Loucy (cell line): ENCODE measurements around the gene SLPI.

Experiments used
- H2AFZ ChIP-seq: fragments of 200-600 bp; sonication (generic); 2 replicates; pipeline ENCODE4 v1.6.0; 2016; ENCODE audit warnings: antibody characterized with exemption, mild to moderate bottlenecking, low read length, moderate library complexity
- H3F3A ChIP-seq: fragments of 200-600 bp; 2 replicates; pipeline ENCODE4 v1.6.0; 2016; ENCODE audit warnings: antibody characterized with exemption, low read depth, mild to moderate bottlenecking
- H3K27me3 ChIP-seq: fragments of 200-600 bp; sonication (generic); 2 replicates; pipeline ENCODE4 v1.6.1; 2014; ENCODE audit warnings: low read length, mild to moderate bottlenecking; ENCODE audit not compliant: insufficient read depth, poor library complexity, severe bottlenecking
- H3K36me3 ChIP-seq: fragments of 200-600 bp; sonication (generic); 2 replicates; pipeline ENCODE4 v1.6.1; 2016; ENCODE audit warnings: low read length; ENCODE audit not compliant: insufficient read depth
- H3K4me1 ChIP-seq: fragments of 200-600 bp; sonication (generic); 2 replicates; pipeline ENCODE4 v1.5.1; 2014; ENCODE audit warnings: low read length, mild to moderate bottlenecking; ENCODE audit not compliant: insufficient read depth, poor library complexity, severe bottlenecking
- H3K4me2 ChIP-seq: fragments of 200-600 bp; sonication (generic); 2 replicates; pipeline ENCODE4 v1.6.0; 2014; ENCODE audit warnings: antibody characterized with exemption, low read length, low read depth, mild to moderate bottlenecking; ENCODE audit not compliant: poor library complexity, severe bottlenecking
- H3K4me3 ChIP-seq: fragments of 200-600 bp; sonication (generic); 2 replicates; pipeline ENCODE4 v1.5.1; 2014; ENCODE audit warnings: low read length, mild to moderate bottlenecking, mixed read lengths; ENCODE audit not compliant: poor library complexity, severe bottlenecking
- H3K79me2 ChIP-seq: fragments of 200-600 bp; sonication (generic); 2 replicates; pipeline ENCODE4 v1.6.1; 2014; ENCODE audit warnings: low read length; ENCODE audit not compliant: insufficient read depth
- H3K9ac ChIP-seq: fragments of 200-600 bp; sonication (generic); 2 replicates; pipeline ENCODE4 v1.6.0; 2014; ENCODE audit warnings: mild to moderate bottlenecking, low read depth, low read length, moderate library complexity; ENCODE audit not compliant: poor library complexity, severe bottlenecking
- H3K9me2 ChIP-seq: fragments of 200-600 bp; sonication (generic); replicated peaks from 2 replicates; pipeline ENCODE4 v1.6.1; 2016; ENCODE audit warnings: low read depth, low read length, mixed read lengths
- H3K9me3 ChIP-seq: fragments of 200-600 bp; sonication (generic); 2 replicates; pipeline ENCODE4 v1.6.1; 2014; ENCODE audit warnings: mild to moderate bottlenecking, antibody characterized with exemption, low read length, low read depth; ENCODE audit not compliant: insufficient read depth
- H4K20me1 ChIP-seq: fragments of 200-600 bp; sonication (generic); 2 replicates; pipeline ENCODE4 v1.6.0; 2014; ENCODE audit warnings: antibody characterized with exemption, low read length, mild to moderate bottlenecking; ENCODE audit not compliant: insufficient read depth, poor library complexity, severe bottlenecking
- EZH2phosphoT487 ChIP-seq: fragments of 200-600 bp; IDR thresholded peaks from 2 replicates; pipeline ENCODE4 v1.6.1; 2018; ENCODE audit warnings: antibody characterized with exemption, mild to moderate bottlenecking, moderate library complexity, borderline replicate concordance
- TF ChIP-seq, protein P1 (sequence below): fragments of 200-600 bp; sonication (generic); conservative IDR thresholded peaks from 2 replicates; pipeline ENCODE4 v1.5.1; 2014; ENCODE audit warnings: mild to moderate bottlenecking, antibody characterized with exemption, low read length

SLPI gene

DNA sequence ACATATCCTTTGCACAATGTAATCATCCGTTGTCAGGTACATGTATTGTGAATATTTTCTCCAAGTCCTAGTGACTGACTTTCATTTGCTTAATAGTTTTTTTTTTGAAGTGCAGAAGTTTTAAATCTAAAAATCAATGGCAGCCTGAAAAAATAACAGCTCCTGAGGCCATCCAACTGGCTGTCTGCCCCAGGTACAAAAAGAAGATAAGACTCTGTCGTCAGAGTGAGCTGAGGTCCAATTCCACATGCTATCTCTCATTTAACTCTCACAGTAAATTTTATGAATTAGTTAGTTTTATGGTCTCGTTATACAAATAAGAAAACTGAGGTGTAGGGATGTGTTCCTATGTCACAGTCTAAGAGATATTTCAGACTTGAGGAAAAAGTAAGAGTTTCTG lies 21.0 kb upstream of the SLPI start:
- H3K4me3 ChIP-seq, result no peak overlapping the region
- H3F3A ChIP-seq, result no peaks in the 10 kb centered on the region
- H3K9me3 ChIP-seq, result no peaks in the 10 kb centered on the region
- no peaks in the 10 kb centered on the region for H3K79me2 ChIP-seq
- H3K9ac ChIP-seq, result no peak overlapping the region
- no peaks in the 10 kb centered on the region for H3K9me2 ChIP-seq
- no peak for TF ChIP-seq EZH2phosphoT487
- TF ChIP-seq, protein P1, sequence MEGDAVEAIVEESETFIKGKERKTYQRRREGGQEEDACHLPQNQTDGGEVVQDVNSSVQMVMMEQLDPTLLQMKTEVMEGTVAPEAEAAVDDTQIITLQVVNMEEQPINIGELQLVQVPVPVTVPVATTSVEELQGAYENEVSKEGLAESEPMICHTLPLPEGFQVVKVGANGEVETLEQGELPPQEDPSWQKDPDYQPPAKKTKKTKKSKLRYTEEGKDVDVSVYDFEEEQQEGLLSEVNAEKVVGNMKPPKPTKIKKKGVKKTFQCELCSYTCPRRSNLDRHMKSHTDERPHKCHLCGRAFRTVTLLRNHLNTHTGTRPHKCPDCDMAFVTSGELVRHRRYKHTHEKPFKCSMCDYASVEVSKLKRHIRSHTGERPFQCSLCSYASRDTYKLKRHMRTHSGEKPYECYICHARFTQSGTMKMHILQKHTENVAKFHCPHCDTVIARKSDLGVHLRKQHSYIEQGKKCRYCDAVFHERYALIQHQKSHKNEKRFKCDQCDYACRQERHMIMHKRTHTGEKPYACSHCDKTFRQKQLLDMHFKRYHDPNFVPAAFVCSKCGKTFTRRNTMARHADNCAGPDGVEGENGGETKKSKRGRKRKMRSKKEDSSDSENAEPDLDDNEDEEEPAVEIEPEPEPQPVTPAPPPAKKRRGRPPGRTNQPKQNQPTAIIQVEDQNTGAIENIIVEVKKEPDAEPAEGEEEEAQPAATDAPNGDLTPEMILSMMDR, result no peak
- no peaks in the 10 kb centered on the region for H4K20me1 ChIP-seq
- no peaks in the 10 kb centered on the region for H3K36me3 ChIP-seq
- H3K4me1 ChIP-seq, result no peaks in the 10 kb centered on the region
- no peaks in the 10 kb centered on the region for H3K27me3 ChIP-seq
- no peak overlapping the region for H3K4me2 ChIP-seq
- H2AFZ ChIP-seq, result no peak overlapping the region

DNA sequence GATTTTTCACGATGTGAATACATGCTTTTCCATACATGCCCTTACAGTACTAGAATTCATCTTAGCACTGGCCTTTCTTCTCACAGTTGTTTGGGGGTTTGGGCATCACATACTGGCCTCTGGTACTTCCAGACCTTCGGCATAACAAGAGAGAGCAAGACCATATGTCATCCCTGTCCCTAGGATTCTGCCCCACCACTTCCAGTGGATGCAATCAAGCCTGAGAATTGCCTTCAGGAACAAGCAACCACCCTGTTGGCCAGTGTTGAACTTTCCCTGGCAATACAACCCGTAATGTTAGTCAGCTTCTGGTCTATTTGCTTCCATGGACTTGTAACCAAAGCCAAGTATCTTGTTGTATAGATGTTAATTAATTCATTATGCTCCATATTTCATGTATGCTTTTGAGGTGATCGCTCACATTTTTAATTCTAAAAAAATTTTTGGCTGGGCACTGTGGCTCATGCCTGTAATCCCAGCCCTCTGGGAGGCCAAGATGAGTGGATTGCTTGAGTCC lies 15.4 kb upstream of the SLPI start:
- H3K4me3 ChIP-seq, result no peak overlapping the region
- no peaks in the 10 kb centered on the region for H3K27me3 ChIP-seq
- H3F3A ChIP-seq, result no peaks in the 10 kb centered on the region

GRCh38 chr20:45269056-45269455 lies 14.7 kb upstream of the SLPI start:
- Histone ChIP-seq H3K9me2 (no peaks in the 10 kb centered on the region), H3K9me3 (no peaks in the 10 kb centered on the region), H3K36me3 (no peaks in the 10 kb centered on the region), H3K4me1 (no peaks in the 10 kb centered on the region), H2AFZ (no peak overlapping the region), H4K20me1 (no peaks in the 10 kb centered on the region), H3F3A (no peaks in the 10 kb centered on the region), H3K4me2 (no peak overlapping the region), H3K4me3 (no peak overlapping the region), H3K9ac (no peak overlapping the region), H3K79me2 (no peaks in the 10 kb centered on the region), H3K27me3 (no peaks in the 10 kb centered on the region)
- TF ChIP-seq EZH2phosphoT487, result no peak
- TF ChIP-seq, protein P1, result no peak

More for the DNA sequence above, 15.4 kb upstream of the SLPI start:
- H3K9ac ChIP-seq, result no peak overlapping the region
- no peak overlapping the region for H3K4me2 ChIP-seq
- no peaks in the 10 kb centered on the region for H4K20me1 ChIP-seq
- H3K79me2 ChIP-seq, result no peaks in the 10 kb centered on the region
- H3K36me3 ChIP-seq, result no peaks in the 10 kb centered on the region
- H2AFZ ChIP-seq, result no peak overlapping the region
- no peaks in the 10 kb centered on the region for H3K9me2 ChIP-seq
- no peaks in the 10 kb centered on the region for H3K9me3 ChIP-seq
- TF ChIP-seq, protein P1, result no peak
- no peak for TF ChIP-seq EZH2phosphoT487
- no peaks in the 10 kb centered on the region for H3K4me1 ChIP-seq
